Astrocyte (in vitro differentiated cells and primary cell): ENCODE measurements around the gene CPNE1. TPM values are rescaled to one million over a fixed set of nuclear protein-coding genes. Genes with fewer than 3 reads are reported as not detected.

Experiments used
- DNase-seq: peaks from one replicate; pipeline ENCODE4 v3.0.0-alpha.2; 2010; ENCODE audit warnings: low read depth
- FAIRE-seq: peaks from 2 replicates; lab custom pipeline; 2011; peaks lifted over from hg19 to GRCh38; lab: Jason Lieb, UNC
- H2AFZ ChIP-seq: 2 replicates; pipeline ENCODE4 v1.6.0; 2012; ENCODE audit warnings: low read depth, low read length, inconsistent platforms
- H3K27ac ChIP-seq: 2 replicates; pipeline ENCODE4 v1.5.1; 2011; ENCODE audit warnings: low read depth, low read length, inconsistent platforms
- H3K27me3 ChIP-seq: 2 replicates; pipeline ENCODE4 v1.6.0; 2011; ENCODE audit warnings: low read length, inconsistent platforms; ENCODE audit not compliant: insufficient read depth
- H3K36me3 ChIP-seq: 2 replicates; pipeline ENCODE4 v1.5.1; 2011; ENCODE audit warnings: low read length, inconsistent platforms; ENCODE audit not compliant: insufficient read depth
- H3K4me1 ChIP-seq: 2 replicates; pipeline ENCODE4 v1.5.1; 2011; ENCODE audit warnings: low read length, inconsistent platforms; ENCODE audit not compliant: insufficient read depth
- H3K4me2 ChIP-seq: 2 replicates; pipeline ENCODE4 v1.6.0; 2012; ENCODE audit warnings: low read length, inconsistent platforms
- H3K4me3 ChIP-seq: 2 replicates; pipeline ENCODE4 v1.5.1; 2011; ENCODE audit warnings: low read depth, mild to moderate bottlenecking, low read length, inconsistent platforms; ENCODE audit not compliant: insufficient read depth
- H3K79me2 ChIP-seq: 2 replicates; pipeline ENCODE4 v1.6.0; 2012; ENCODE audit warnings: mild to moderate bottlenecking, low read length, inconsistent platforms; ENCODE audit not compliant: insufficient read depth
- H3K9ac ChIP-seq: 2 replicates; pipeline ENCODE4 v1.6.0; 2012; ENCODE audit warnings: mild to moderate bottlenecking, low read length, inconsistent platforms
- H3K9me3 ChIP-seq: 2 replicates; pipeline ENCODE4 v1.5.1; 2012; ENCODE audit warnings: low read depth, mild to moderate bottlenecking, low read length, inconsistent platforms; ENCODE audit not compliant: insufficient read depth
- H4K20me1 ChIP-seq: 2 replicates; pipeline ENCODE4 v1.6.0; 2012; ENCODE audit warnings: low read length, inconsistent platforms; ENCODE audit not compliant: insufficient read depth
- H3K27ac Mint-ChIP-seq: one replicate; pipeline ENCODE4 v1.8.0; 2021; ENCODE audit warnings: mild to moderate bottlenecking, mixed read lengths; ENCODE audit not compliant: unreplicated experiment
- H3K27me3 Mint-ChIP-seq: one replicate; pipeline ENCODE4 v1.8.0; 2021; ENCODE audit warnings: low read depth, mixed read lengths; ENCODE audit not compliant: unreplicated experiment
- H3K36me3 Mint-ChIP-seq: one replicate; pipeline ENCODE4 v1.8.0; 2021; ENCODE audit warnings: low read depth, mixed read lengths; ENCODE audit not compliant: unreplicated experiment
- H3K4me1 Mint-ChIP-seq: one replicate; pipeline ENCODE4 v1.8.0; 2021; ENCODE audit warnings: low read depth, mixed read lengths; ENCODE audit not compliant: unreplicated experiment
- H3K4me3 Mint-ChIP-seq: one replicate; pipeline ENCODE4 v1.8.0; 2021; ENCODE audit warnings: mild to moderate bottlenecking, moderate library complexity, mixed read lengths; ENCODE audit not compliant: unreplicated experiment
- H3K9me3 Mint-ChIP-seq: one replicate; pipeline ENCODE4 v1.8.0; 2021; ENCODE audit warnings: mild to moderate bottlenecking, mixed read lengths; ENCODE audit not compliant: unreplicated experiment
- CTCF ChIP-seq: IDR thresholded peaks from 2 replicates; pipeline ENCODE4 v1.5.1; 2011; ENCODE audit warnings: low read depth, mild to moderate bottlenecking, inconsistent platforms, low read length, moderate library complexity; ENCODE audit not compliant: insufficient read depth
- EZH2 ChIP-seq: IDR thresholded peaks from 2 replicates; pipeline ENCODE4 v1.6.1; 2012; ENCODE audit warnings: mild to moderate bottlenecking, low read length, inconsistent platforms; ENCODE audit not compliant: insufficient read depth
- total RNA-seq: library from RNA; stranded (reverse); gene quantifications from 2 replicates; pipeline ENCODE4 v1.2.1, GENCODE V29; 2021

Gene CPNE1
- total RNA-seq, 1 donor from 2014 or later = 194 TPM

GRCh38 chr20:35638751-35639150 is 25.9 kb downstream of the CPNE1 start:
- no peak overlapping the region for H3K4me3 ChIP-seq
- DNase-seq = no peak
- H3K36me3 ChIP-seq = no peaks in the 10 kb centered on the region
- H3K27me3 Mint-ChIP-seq = no peaks in the 10 kb centered on the region
- H4K20me1 ChIP-seq = peaks cover 91% of the 10 kb centered on the region
- H3K4me2 ChIP-seq = no peak overlapping the region
- H3K9me3 Mint-ChIP-seq = no peaks in the 10 kb centered on the region
- H3K27ac ChIP-seq = no peak overlapping the region
- no peak overlapping the region for H3K9ac ChIP-seq
- peaks cover 11% of the 10 kb centered on the region for H3K4me1 ChIP-seq
- H3K79me2 ChIP-seq = peaks cover 97% of the 10 kb centered on the region
- H3K9me3 ChIP-seq = no peaks in the 10 kb centered on the region
- H2AFZ ChIP-seq = no peak overlapping the region
- peaks cover 27% of the 10 kb centered on the region for H3K4me1 Mint-ChIP-seq
- H3K36me3 Mint-ChIP-seq = peaks cover 14% of the 10 kb centered on the region
- H3K27ac Mint-ChIP-seq = no peak overlapping the region
- TF ChIP-seq CTCF = no peak
- TF ChIP-seq EZH2 = no peak
- no peak overlapping the region for H3K4me3 Mint-ChIP-seq
- no peak for FAIRE-seq
- no peaks in the 10 kb centered on the region for H3K27me3 ChIP-seq

GRCh38 chr20:35637276-35637675 is 27.4 kb downstream of the CPNE1 start:
- H3K4me1 Mint-ChIP-seq = peaks cover 27% of the 10 kb centered on the region
- H2AFZ ChIP-seq = no peak overlapping the region
- H4K20me1 ChIP-seq = peaks cover 91% of the 10 kb centered on the region
- H3K9me3 ChIP-seq = no peaks in the 10 kb centered on the region
- no peaks in the 10 kb centered on the region for H3K36me3 ChIP-seq
- peaks cover 94% of the 10 kb centered on the region for H3K79me2 ChIP-seq
- peaks cover 11% of the 10 kb centered on the region for H3K4me1 ChIP-seq
- H3K4me3 Mint-ChIP-seq = peak overlapping the region; percentile 11
- no peak for TF ChIP-seq EZH2
- no peak for TF ChIP-seq CTCF
- H3K27ac Mint-ChIP-seq = no peak overlapping the region
- no peaks in the 10 kb centered on the region for H3K9me3 Mint-ChIP-seq
- FAIRE-seq (no peak), DNase-seq (no peak)
- H3K4me2 ChIP-seq = peak overlapping the region; percentile 10
- H3K27me3 Mint-ChIP-seq = no peaks in the 10 kb centered on the region
- H3K36me3 Mint-ChIP-seq = peaks cover 12% of the 10 kb centered on the region
- no peak overlapping the region for H3K4me3 ChIP-seq
- no peak overlapping the region for H3K27ac ChIP-seq
- no peaks in the 10 kb centered on the region for H3K27me3 ChIP-seq
- no peak overlapping the region for H3K9ac ChIP-seq

- Mint-ChIP-seq H3K27ac (no peak overlapping the region), H3K4me1 (peaks cover 27% of the 10 kb centered on the region), H3K36me3 (peaks cover 9% of the 10 kb centered on the region), H3K4me3 (no peak overlapping the region), H3K9me3 (no peaks in the 10 kb centered on the region), H3K27me3 (no peaks in the 10 kb centered on the region)
- no peak overlapping the region for H3K27ac ChIP-seq
- H3K9ac ChIP-seq = no peak overlapping the region
- no peaks in the 10 kb centered on the region for H3K9me3 ChIP-seq
- no peaks in the 10 kb centered on the region for H3K27me3 ChIP-seq
- peaks cover 89% of the 10 kb centered on the region for H4K20me1 ChIP-seq
- peaks cover 6% of the 10 kb centered on the region for H3K36me3 ChIP-seq
- no peak for FAIRE-seq
- TF ChIP-seq CTCF (no peak), EZH2 (no peak)
- no peak overlapping the region for H3K4me2 ChIP-seq
- no peak for DNase-seq
- no peak overlapping the region for H2AFZ ChIP-seq
- peaks cover 11% of the 10 kb centered on the region for H3K4me1 ChIP-seq
- H3K79me2 ChIP-seq = peaks cover 84% of the 10 kb centered on the region
- H3K4me3 ChIP-seq = no peak overlapping the region
These were observed 28.6 kb downstream of the CPNE1 start for GRCh38 chr20:35636095-35636494.
